LNCAP (cell line): ENCODE data around the gene TSPOAP1.
A peak's percentile ranks its signal among the peaks of the same experiment; 100 is the strongest.

ENCODE experiments used
- TF ChIP-seq, protein P1 (sequence below): fragments of 450-650 bp; IDR thresholded peaks from 2 replicates; pipeline ENCODE4 v1.5.1; 2017; ENCODE audit warnings: mild to moderate bottlenecking

TSPOAP1 gene

DNA sequence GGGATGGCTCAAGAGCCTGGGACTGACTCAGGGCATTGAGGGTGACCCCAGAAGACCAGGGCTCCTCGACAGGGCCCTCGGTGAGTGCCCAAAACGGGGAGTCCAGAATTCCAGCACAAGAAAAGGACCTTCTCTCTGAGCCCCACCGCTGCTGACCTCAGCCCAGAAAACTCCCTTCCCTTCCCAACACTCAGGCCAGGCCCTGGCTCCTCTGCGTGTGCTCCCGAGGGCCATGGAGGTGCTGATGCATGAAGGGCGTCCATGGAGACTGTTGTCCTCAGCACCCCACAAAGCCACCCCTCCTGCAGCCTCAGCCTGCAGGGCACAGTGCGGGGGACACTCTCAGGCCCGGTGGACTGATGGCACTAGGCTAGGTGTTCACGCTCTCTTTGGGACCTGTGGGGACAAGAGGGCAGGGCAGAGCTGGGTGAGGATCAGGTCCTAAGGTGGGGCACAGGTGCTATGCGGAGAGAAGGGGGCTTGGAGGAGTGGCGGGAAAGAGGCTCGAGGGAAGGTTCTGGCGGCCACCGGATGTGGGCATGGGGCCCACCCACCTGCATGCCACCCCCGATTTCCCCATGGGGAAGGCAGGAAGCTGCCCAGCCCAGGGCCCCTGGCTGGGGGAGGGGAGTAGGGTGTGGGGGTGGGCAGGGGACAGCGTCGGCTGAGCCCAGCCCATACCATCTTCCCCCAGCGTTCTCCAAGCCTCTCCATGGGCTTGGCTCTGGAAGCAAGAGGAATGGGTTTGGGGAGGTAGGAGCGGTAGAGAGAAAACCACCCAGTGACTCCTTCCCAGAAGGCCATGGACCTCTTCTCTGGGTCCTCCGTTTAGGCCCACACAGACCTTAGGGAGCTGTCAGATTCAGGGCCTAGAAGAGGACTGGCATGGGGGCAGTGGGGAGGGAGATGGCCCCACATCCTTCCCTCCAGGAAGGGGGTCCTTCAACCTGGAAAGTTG is 4.5 kb upstream of the TSPOAP1 start:
- TF ChIP-seq, protein P1, sequence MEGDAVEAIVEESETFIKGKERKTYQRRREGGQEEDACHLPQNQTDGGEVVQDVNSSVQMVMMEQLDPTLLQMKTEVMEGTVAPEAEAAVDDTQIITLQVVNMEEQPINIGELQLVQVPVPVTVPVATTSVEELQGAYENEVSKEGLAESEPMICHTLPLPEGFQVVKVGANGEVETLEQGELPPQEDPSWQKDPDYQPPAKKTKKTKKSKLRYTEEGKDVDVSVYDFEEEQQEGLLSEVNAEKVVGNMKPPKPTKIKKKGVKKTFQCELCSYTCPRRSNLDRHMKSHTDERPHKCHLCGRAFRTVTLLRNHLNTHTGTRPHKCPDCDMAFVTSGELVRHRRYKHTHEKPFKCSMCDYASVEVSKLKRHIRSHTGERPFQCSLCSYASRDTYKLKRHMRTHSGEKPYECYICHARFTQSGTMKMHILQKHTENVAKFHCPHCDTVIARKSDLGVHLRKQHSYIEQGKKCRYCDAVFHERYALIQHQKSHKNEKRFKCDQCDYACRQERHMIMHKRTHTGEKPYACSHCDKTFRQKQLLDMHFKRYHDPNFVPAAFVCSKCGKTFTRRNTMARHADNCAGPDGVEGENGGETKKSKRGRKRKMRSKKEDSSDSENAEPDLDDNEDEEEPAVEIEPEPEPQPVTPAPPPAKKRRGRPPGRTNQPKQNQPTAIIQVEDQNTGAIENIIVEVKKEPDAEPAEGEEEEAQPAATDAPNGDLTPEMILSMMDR, result no peak

DNA sequence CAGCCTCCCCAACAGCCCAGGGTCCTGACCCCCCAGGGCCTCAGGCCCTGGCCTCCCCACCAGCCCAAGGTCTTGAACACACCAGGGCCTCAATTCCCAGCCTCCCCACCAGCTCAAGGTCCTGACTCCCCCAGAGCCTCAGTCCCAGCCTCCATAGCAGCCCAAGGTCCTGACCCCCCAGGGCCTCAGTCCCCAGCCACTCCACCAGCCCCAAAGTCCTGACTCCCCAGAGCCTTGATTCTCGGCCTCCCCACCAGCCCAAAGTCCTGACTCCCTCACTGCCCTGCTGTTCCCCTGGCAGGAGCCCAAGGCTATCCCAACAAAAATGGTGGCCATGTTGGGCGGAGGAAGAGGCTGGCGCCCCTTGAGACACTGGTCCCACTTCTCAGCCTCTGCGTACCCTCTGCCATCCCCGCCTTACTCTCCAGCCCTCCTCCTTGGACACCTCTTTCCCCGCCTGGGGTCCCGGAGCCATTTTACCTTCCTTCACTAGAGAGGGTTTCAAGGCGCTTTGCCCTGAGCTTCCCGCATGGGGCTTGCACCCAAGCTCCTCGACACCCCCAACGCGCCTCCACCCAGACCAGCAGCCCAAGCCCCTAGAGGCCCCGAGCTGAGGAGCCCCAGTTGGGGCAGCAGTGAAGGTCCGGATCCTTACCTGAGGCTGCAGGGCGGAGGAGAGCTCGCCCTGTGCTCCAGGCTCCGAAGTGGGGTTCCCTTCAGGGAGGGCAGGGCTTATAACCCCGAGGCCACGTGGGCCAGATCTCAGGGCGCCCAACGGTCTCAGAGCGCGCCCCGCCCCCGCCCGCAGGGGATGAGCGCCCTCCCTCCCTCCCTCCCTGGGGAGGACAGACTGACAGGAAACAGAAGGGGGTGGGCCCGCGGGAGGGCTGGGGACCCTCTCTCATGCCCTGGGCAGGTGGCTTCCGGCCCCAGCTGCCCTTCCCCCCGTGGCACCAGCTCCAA is 3.5 kb upstream of the TSPOAP1 start:
- TF ChIP-seq, protein P1, result no peak

DNA sequence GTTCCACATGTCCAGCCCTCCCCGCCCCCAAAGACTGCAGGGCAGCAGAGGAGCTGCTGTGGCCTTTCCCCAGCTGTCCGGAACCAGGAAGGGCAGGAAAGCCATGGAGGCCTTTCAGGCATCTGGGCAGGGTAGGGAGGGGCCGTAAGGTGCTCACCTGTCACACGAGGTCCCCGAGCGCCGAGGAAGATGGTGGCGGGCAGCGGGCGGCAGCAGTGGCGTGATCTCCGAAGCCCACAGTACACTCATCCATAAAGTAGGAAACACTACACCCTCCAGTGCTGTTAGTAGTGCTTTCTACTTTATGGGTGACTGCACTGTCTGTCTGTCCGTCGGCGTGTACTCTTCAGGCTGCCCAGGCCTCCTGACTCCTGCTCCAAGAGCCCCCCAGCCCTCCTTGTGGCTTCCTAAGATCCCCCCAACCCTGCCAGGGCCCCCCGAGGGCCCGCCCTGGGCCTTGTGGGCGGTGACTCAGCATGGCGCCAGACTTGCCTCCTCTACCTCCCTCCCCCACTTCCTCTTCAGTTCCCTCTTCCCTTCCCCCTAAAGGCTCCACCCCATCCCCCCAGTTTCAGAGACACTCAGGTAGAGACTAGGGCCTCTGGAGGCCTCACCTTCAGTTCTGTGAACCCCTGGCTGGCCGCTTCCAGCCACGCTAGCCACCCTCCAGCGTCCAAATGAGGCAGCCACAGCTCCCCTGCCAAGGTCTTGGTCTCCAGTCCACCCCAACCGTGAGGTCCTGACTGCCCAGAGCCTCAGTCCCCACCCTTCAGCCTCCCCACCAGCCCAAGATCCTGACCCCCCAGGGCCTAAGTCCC is 2.6 kb upstream of the TSPOAP1 start:
- TF ChIP-seq, protein P1, result no peak

DNA sequence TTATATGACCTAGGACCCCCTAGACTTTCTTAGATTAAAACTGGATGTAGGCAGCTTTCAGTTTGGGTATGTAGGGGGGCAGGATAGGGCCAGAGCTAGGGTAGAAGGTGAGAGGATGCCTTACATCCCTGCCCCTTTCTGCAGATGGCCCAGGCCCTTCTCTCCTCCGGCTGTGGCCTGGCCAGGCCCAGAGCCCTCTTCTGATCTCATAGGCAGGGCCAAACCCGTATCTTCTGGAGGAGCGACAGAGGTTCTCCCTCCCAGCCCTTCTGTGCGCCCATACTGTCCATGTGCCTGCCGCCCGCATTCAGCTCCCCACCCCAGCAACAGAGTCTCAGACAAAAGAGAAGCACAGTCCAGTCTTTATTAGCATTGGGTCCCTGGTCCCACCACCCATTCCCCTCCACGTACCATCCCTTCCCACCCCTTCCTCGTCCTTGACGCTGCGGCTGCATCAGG is 2.0 kb upstream of the TSPOAP1 start:
- TF ChIP-seq, protein P1, result no peak

DNA sequence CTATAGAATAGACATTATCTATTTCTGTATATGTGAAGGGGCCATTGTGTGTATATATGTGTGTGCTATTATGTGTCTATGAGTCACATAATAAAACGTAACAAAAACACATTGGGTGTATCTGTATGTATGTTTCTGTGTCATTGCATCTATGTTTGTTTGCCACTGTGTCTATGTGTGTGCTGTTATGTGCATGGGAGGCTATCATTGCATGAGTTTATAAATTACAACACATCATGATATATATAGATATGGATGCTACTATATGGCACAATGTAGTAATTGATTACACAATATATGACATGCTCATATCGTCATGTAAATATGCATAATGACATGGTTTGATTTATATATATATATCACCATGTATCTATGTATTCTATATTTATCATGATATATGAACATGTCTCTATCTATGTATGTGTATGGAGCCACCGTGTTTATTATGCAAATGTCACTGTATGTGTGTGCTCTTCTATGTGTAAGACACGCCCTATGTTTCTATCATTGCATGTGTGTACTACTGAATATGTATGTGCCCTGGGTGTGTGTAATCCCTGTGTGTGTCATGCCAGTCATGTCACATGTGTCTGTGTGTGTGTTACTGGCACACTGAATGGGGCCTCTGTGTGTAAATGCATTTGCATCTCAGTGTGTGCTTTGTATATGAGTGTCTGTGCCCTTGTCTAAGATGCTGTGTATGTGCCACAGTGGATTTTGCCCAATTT is 1.4 kb upstream of the TSPOAP1 start:
- TF ChIP-seq, protein P1, result no peak; the same call in 1 of the 2 replicates

DNA sequence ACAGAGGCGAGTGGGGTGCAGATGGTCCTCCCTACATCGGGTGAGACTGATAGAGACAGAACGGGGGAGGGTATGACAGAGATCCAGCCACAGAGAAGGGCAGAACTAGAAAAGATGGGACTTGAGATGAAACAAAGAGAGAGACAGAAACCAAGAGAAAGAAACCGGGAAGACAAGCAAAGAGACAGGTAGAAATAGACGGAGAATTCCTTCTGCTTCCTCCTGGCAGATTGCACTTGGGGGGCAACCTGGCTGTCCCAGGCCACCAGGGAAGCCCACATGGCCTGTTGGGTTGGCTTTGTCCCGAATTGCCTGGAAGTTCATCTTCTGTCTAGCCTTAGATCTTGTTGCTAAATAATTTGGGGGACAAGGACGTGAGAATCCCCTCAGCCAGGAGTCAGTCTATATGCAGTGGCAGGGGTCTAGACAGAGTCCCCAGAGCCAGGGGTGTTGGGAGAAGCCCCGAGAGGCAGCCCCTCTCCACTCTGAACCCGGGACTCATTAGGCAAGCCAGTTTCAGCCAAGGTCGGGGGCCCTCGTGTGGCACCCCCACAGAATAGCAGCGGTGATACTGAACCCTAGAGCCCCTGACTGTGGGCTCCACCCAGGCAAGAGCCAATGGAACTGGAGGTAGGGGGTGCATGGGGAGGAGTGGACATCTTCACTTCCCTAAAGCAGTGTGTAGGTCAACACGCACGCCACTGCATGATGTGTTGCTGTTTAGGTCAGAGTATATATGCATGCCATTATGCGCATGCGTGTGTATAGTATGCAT is 627 bp upstream of the TSPOAP1 start:
- TF ChIP-seq, protein P1, result peak; percentile 33
